AG04450 (cell line): ENCODE results near the gene DCAF8L2. TPM values are rescaled to one million over a fixed set of nuclear protein-coding genes. Genes with fewer than 3 reads are reported as not detected.
"Not testable (repeated sequence)": the region's sequence is repeated elsewhere in the genome, so short reads cannot be mapped to it uniquely, and the experiment has no call there.

Source experiments
- CTCF ChIA-PET: fragments of 300-600, 350-600 bp; formaldehyde crosslinking; extraction: SDS; loops from one replicate; lab custom pipeline; 2022; ENCODE audit warnings: antibody characterized with exemption, inconsistent platforms; lab: Charles Lee
- POLR2A ChIA-PET: fragments of 350-600 bp; formaldehyde crosslinking; extraction: SDS; loops from one replicate; lab custom pipeline; 2021; ENCODE audit warnings: antibody characterized with exemption, inconsistent platforms; lab: Yijun Ruan, JAX
- DNase-seq: peaks from one replicate; pipeline ENCODE4 v3.0.0-alpha.2; 2011; ENCODE audit warnings: low read depth, low spot score
- H3K27ac ChIP-seq: one replicate; pipeline ENCODE4 v1.5.1; 2012; ENCODE audit warnings: low read depth, low read length, control low read depth
- H3K27me3 ChIP-seq: one replicate; pipeline ENCODE4 v1.6.0; 2012; ENCODE audit warnings: low read length; ENCODE audit not compliant: control insufficient read depth, insufficient read depth
- H3K4me3 ChIP-seq: 2 replicates; pipeline ENCODE4 v1.5.1; 2011; ENCODE audit warnings: mild to moderate bottlenecking, low read depth, low read length, control low read depth
- H3K9me3 ChIP-seq: 2 replicates; pipeline ENCODE4 v1.5.1; 2012; ENCODE audit warnings: low read length; ENCODE audit not compliant: control insufficient read depth, insufficient read depth
- CTCF ChIP-seq: IDR thresholded peaks from 2 replicates; pipeline ENCODE4 v1.5.1; 2011; ENCODE audit warnings: low read depth, low read length, control low read depth, inconsistent platforms
- polyA plus RNA-seq: library from polyadenylated mRNA; depleted of rRNA; stranded (reverse); fragments of >200 nt; gene quantifications from 2 replicates; pipeline ENCODE4 v1.2.3, GENCODE V29; 2011

The DCAF8L2 gene
- polyA plus RNA-seq, 1 experiment = not detected

GRCh38 chrX:27715610-27716009 is 125.5 kb downstream of the DCAF8L2 start:
- H3K9me3 ChIP-seq = no peaks in the 10 kb centered on the region
- no peak for TF ChIP-seq CTCF
- no peaks in the 10 kb centered on the region for H3K27me3 ChIP-seq
- H3K4me3 ChIP-seq = no peak overlapping the region
- CTCF ChIA-PET = no interaction called here
- H3K27ac ChIP-seq = no peak overlapping the region
- POLR2A ChIA-PET = no interaction called here
- DNase-seq = no peak

GRCh38 chrX:27728291-27728690 is 138.1 kb downstream of the DCAF8L2 start:
- ChIA-PET POLR2A (no interaction called here), CTCF (no interaction called here)
- no peak for DNase-seq
- no peaks in the 10 kb centered on the region for H3K27me3 ChIP-seq
- TF ChIP-seq CTCF = no peak
- no peak overlapping the region for H3K27ac ChIP-seq
- no peak overlapping the region for H3K4me3 ChIP-seq
- no peaks in the 10 kb centered on the region for H3K9me3 ChIP-seq

GRCh38 chrX:27731962-27732361 is 141.8 kb downstream of the DCAF8L2 start:
- CTCF ChIA-PET = no interaction called here

DNA sequence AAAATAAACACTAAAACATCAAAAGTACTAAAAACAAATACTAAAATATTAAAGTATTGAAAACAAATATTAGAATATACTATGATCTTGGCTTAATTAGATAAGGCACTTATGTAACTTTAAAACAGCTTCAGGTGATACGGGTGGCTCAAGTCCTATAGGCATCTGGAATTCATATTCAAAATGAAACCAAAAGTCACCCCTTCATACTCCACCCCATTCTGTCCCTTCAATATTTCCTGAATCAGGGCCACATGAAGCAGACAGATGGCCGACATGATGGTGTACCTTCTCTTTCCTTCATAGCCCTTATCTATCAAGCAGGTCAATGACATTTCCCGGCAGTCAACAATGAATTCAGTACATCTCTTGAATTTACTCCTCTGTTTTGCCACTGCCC is 145.8 kb downstream of the DCAF8L2 start:
- H3K27ac ChIP-seq = no peak overlapping the region
- no peaks in the 10 kb centered on the region for H3K9me3 ChIP-seq
- POLR2A ChIA-PET = no interaction called here
- TF ChIP-seq CTCF = no peak
- no peak for DNase-seq
- CTCF ChIA-PET = no interaction called here
- H3K4me3 ChIP-seq = no peak overlapping the region
- no peaks in the 10 kb centered on the region for H3K27me3 ChIP-seq

More at GRCh38 chrX:27731962-27732361, 141.8 kb downstream of the DCAF8L2 start:
- Histone ChIP-seq H3K4me3 (no peak overlapping the region), H3K27ac (no peak overlapping the region), H3K9me3 (no peaks in the 10 kb centered on the region), H3K27me3 (no peaks in the 10 kb centered on the region)
- no peak for TF ChIP-seq CTCF
- no peak for DNase-seq
- POLR2A ChIA-PET = no interaction called here

DNA sequence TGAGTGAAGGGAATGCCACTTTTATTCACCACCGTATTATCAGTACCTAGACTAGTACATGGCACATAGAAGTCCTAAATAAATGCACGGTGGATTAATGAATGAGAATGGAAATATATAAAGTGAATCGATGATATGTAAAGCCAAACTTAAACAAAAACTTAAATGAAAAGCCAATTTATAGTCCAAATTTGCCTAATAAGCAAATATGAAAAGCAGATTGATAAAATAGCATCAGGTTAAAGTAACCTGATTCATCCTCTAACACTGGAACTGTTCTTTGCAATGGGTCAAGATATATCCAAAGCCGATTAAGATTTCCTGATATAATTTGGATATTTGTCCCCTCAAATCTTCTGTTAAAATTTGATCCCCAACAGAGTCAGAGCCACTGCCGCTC is 150.8 kb downstream of the DCAF8L2 start:
- CTCF ChIA-PET = no interaction called here
- H3K4me3 ChIP-seq = no peak overlapping the region
- H3K9me3 ChIP-seq = no peaks in the 10 kb centered on the region
- POLR2A ChIA-PET = no interaction called here
- H3K27me3 ChIP-seq = no peaks in the 10 kb centered on the region
- H3K27ac ChIP-seq = no peak overlapping the region
- no peak for TF ChIP-seq CTCF
- DNase-seq = no peak

DNA sequence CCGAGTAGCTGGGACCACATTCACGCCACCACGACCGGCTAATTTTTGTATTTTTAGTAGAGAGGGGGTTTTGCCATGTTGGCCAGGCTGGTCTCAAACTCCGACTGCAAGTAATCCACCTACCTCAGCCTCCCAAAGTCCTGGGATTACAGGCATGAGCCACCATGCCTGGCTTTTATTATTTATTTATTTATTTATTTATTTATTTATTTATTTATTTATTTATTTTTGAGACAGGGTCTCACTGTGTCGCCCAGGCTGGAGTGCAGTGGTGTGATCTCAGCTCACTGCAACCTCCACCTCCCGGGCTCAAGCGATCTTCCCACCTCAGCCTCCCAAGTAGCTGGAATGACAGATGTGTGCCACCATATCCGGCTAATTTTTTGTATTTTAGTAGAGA is 153.4 kb downstream of the DCAF8L2 start:
- CTCF ChIA-PET, DNase-seq, H3K27ac ChIP-seq, POLR2A ChIA-PET, H3K9me3 ChIP-seq, H3K27me3 ChIP-seq, H3K4me3 ChIP-seq: not testable (repeated sequence)
